Measurements from ENCODE around the gene LTF. TPM values are rescaled to one million over a fixed set of nuclear protein-coding genes. Genes with fewer than 3 reads are reported as not detected.
A peak's percentile ranks its signal among the peaks of the same experiment; 100 is the strongest.
"Not testable (repeated sequence)": the region's sequence is repeated elsewhere in the genome, so short reads cannot be mapped to it uniquely, and the experiment has no call there.

The LTF gene
- total RNA-seq, 2 donors from 2014 or later, result 1.0 to 1.6 TPM

DNA sequence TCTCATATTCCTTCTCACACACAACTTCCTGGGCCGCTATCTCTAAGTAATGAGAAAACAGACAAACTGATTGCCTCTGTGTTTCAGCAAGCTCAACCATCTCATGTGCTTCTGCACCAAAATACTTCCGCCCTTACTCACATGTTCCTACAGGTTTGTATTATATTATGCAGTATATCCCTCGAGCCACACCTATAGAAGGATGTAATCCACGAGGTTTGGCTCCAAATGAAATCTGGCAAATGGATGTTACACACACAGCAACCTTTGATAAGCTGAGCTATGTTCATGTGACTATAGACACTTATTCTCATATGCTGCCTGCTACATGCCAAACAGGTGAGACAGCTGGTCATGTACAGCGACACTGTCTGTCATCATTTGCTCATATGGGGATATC is 35.0 kb downstream of the LTF start:
- Histone ChIP-seq H3K27ac (peak overlapping the region; percentile 81), H3K4me1 (no peaks in the 10 kb centered on the region), H3K36me3 (no peaks in the 10 kb centered on the region), H3K4me3 (no peak overlapping the region), H3K9me3 (no peaks in the 10 kb centered on the region), H3K9ac (ENCODE audit: low read depth in 2 of 2, low read length in 2 of 2) (peak overlapping the region in 1 of 2 donors; percentile 5), H3K27me3 (no peaks in the 10 kb centered on the region)
- TF ChIP-seq, protein P1, sequence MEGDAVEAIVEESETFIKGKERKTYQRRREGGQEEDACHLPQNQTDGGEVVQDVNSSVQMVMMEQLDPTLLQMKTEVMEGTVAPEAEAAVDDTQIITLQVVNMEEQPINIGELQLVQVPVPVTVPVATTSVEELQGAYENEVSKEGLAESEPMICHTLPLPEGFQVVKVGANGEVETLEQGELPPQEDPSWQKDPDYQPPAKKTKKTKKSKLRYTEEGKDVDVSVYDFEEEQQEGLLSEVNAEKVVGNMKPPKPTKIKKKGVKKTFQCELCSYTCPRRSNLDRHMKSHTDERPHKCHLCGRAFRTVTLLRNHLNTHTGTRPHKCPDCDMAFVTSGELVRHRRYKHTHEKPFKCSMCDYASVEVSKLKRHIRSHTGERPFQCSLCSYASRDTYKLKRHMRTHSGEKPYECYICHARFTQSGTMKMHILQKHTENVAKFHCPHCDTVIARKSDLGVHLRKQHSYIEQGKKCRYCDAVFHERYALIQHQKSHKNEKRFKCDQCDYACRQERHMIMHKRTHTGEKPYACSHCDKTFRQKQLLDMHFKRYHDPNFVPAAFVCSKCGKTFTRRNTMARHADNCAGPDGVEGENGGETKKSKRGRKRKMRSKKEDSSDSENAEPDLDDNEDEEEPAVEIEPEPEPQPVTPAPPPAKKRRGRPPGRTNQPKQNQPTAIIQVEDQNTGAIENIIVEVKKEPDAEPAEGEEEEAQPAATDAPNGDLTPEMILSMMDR (IDR thresholded peaks at IDR 0.05), result no peak
- intact Hi-C loops (cut with DNase I), result no loop called here
- DNase-seq, result peak; percentile 44

DNA sequence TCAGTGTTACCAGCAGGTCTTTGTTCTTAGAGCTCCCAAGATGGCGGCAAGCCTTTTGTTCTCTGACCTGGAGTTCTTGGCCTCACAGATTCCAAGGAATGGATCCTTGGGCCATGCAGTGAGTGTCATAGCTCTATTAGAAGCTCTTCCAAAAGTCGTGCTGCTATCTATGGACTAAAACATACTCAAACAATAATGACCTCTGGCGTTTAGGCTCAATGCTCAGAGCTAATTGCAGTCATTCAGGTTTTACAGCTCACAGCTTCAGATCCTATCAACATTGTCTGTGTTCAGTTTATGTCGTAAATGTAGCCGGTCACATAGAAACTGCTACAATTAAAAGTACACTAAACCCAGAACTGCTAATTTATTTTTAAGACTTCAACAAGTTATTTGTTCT is 35.5 kb downstream of the LTF start:
- no peaks in the 10 kb centered on the region for H3K36me3 ChIP-seq
- H3K27me3 ChIP-seq, result no peaks in the 10 kb centered on the region
- H3K27ac ChIP-seq, result peak overlapping the region; percentile 81
- H3K4me1 ChIP-seq, result no peaks in the 10 kb centered on the region
- TF ChIP-seq, protein P1 (IDR thresholded peaks at IDR 0.05), result no peak
- no peak for DNase-seq
- no peak overlapping the region for H3K9ac ChIP-seq (ENCODE audit: low read depth in 2 of 2, low read length in 2 of 2)
- H3K9me3 ChIP-seq, result no peaks in the 10 kb centered on the region
- no peak overlapping the region for H3K4me3 ChIP-seq
- intact Hi-C loops (cut with DNase I), result no loop called here

DNA sequence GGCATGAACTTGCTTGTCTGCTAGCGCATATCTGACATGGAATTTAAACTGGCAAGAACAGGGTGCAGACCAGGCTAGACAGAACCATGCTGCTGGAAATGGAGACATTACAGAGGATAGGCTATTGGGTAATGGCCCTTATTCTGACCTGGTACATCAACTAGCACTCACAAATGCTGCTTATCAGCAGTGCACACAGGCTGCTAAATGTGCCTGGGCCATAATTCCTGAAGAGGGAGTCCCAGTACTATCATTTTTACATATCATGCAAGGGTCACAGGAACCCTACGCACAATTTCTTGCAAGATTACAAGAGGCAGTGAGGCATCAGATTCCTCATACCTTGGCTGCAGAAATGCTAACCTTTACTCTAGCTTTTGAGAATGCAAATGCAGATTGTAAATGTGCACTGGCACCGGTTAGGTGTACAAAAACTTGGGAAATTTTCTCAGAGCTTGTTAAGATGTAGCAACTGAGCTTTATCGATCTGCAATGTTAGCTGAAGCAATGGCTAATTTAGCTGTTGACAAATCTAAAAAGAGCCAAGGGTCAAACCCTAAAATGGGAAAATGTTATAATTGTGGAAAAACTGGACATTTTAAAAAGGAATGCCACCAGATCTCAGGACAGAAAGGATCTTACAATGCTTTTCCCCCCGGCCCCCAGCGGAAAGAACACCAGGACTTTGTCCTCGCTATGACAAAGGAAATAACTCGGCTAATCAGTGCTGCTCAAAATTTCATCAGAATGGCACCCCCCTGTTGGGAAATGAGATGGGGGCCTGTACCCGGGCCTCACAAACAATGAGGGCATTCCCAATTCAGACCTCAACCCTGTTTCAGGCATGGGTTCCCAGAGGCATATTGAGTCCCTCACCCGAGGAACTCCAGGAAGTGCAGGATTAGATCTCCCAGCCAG is 36.5 kb downstream of the LTF start:
- TF ChIP-seq, protein P1 (IDR thresholded peaks at IDR 0.05), result no peak
- no peaks in the 10 kb centered on the region for H3K27me3 ChIP-seq
- intact Hi-C loops (cut with DNase I), result no loop called here
- DNase-seq, result no peak
- H3K4me1 ChIP-seq, result no peaks in the 10 kb centered on the region
- H3K4me3 ChIP-seq, result no peak overlapping the region
- no peaks in the 10 kb centered on the region for H3K36me3 ChIP-seq
- H3K9ac ChIP-seq (ENCODE audit: low read depth in 2 of 2, low read length in 2 of 2), result peak overlapping the region in 1 of 2 donors; percentile 0
- no peaks in the 10 kb centered on the region for H3K9me3 ChIP-seq
- peak overlapping the region; percentile 81 for H3K27ac ChIP-seq

DNA sequence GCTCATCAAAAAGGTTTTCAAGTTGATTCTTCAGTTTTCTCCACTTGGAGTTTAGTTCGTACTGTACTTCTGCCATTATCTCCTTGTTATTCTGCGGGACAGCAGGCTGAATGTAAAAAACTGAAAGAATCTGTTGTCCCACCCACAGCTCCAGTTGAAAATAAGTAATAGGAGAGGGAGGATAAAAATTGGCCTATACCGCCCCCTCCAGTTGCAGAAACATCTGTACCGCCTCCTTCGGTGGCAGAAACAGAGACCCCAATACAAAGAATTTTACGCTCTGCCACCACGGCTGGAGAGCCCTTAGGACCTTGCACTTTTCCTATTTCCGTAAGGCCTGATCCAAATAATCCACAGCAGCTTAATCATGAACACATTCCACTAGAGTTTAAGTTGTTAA is 37.3 kb downstream of the LTF start:
- H3K27me3 ChIP-seq; H3K9ac ChIP-seq (ENCODE audit: low read depth in 2 of 2, low read length in 2 of 2); DNase-seq; H3K4me3 ChIP-seq; intact Hi-C loops (cut with DNase I); H3K4me1 ChIP-seq; H3K27ac ChIP-seq; H3K36me3 ChIP-seq; H3K9me3 ChIP-seq: not testable (repeated sequence)

DNA sequence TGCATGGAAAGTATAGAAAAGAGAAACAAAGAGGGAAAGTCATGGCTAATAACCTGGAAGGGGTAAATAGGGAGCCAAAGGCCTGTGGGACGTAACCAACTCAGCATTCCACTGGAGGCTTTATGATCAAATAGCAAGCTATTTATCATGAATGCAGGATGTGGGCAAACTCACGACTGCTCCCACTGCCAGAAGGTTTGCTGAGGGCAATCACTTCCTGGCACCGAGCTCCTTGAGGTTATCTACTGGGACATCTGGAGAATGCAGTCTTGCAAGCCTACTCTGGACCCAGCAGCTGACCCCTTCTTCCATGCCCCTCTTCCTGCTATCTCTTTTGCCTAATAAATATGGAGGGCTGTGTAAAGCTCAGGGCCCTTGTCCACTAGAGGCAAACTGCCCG is 38.2 kb downstream of the LTF start:
- intact Hi-C loops (cut with DNase I); H3K36me3 ChIP-seq; H3K27ac ChIP-seq; H3K4me3 ChIP-seq; H3K9ac ChIP-seq (ENCODE audit: low read depth in 2 of 2, low read length in 2 of 2); H3K9me3 ChIP-seq; H3K4me1 ChIP-seq; DNase-seq; H3K27me3 ChIP-seq: not testable (repeated sequence)

DNA sequence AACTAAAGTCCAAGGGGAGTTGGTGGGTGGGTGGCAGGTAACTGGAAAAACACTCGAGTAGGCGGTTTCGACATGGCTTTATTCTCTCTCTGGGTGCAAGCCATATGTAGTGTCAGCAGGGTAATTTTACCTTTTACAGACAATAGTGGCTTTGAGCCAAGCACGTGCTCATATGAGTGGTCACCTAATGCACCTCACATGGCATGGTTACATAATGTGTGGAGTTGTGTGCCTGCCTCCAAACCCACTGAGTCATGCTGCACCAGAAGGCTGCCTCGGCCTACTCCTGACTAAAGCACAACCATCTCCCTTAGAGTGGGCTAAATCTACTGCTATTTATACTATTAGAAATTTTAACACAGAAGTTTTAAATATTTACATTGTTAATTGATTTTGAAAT is 41.1 kb downstream of the LTF start:
- H3K27me3 ChIP-seq, result no peaks in the 10 kb centered on the region
- no peak overlapping the region for H3K4me3 ChIP-seq
- DNase-seq, result no peak
- intact Hi-C loops (cut with DNase I), result no loop called here
- no peak overlapping the region for H3K27ac ChIP-seq
- no peaks in the 10 kb centered on the region for H3K9me3 ChIP-seq
- H3K9ac ChIP-seq (ENCODE audit: low read depth in 2 of 2, low read length in 2 of 2), result no peak overlapping the region
- TF ChIP-seq, protein P1 (IDR thresholded peaks at IDR 0.05), result no peak
- no peaks in the 10 kb centered on the region for H3K4me1 ChIP-seq
- no peaks in the 10 kb centered on the region for H3K36me3 ChIP-seq

All from colonic mucosa (tissue), 4 donors.